ENCODE data around the gene TESK2.

GRCh38 chr1:45452503-45452902 is 38.5 kb downstream of the TESK2 start:
- TF ChIP-seq CTCF (IDR thresholded peaks at IDR 0.05) (no peak), EZH2phosphoT487 (IDR thresholded peaks at IDR 0.05) (no peak)
